Measurements from ENCODE around the gene SERP1. TPM values are rescaled to one million over a fixed set of nuclear protein-coding genes. Genes with fewer than 3 reads are reported as not detected.

Gene SERP1
- total RNA-seq: 20.4 TPM
- long read RNA-seq, transcript SERP1-201 (3 exons, 3,171 nt): major isoform, 42 of 49 reads
- long read RNA-seq, partial matches to known transcripts: 0 of 49 reads
- long read RNA-seq, other reads (novel, unspliced or antisense): 3 of 49 reads

DNA sequence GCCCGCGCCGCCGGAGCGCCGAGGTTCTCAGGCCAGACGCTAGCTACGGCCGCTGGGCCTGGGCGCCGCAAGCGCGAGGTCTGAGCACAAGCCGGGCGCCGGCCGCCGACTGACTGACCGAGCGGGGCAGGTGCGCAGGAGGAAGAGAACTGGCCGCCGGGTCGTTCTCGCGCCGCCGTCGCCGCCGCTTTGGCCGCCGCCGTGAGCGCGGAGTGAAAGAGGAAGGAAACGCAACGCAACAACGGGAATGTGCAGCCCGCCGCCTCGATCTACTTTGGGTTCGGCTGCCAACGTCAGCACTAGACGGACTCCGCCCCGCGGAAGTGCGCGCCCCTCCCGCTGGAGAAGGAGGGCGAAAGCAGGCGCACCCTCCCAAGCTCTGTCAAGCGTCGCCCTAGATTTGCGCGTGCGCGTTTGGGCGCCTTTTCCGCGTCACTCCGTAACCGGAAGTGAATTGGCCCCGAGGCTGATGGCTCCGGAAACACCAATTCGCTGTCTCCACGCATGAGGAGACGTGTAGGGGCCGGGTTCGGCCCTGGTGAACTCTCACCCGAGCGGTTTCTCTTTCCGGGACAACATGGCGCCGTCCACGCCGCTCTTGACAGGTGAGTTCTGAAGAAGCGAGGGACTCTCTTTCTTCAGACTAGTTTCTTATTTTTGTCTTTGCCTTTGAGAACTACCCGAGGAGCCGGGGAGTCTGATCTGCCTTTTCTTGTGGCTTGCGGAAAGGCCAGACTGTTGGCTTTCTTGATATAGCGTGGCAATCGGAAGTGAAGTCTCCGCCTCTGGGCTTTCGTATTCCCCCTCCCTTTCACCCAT is at the start of gene SERP1, which contains the start of gene EIF2A:
Gene SERP1 (minus strand): TSS at position 271 of the 819 bp plus-strand sequence. CDS start 361 bp downstream, outside the sequence.
Gene EIF2A (plus strand): TSS at position 562 of the 819 bp plus-strand sequence. CDS start 16 bp downstream, at position 578.
- H3K27me3 ChIP-seq (ENCODE audit: low read depth): no peaks in the 10 kb centered on the region
- peak within 1 kb of the TSS; percentile 96 for H3K27ac ChIP-seq (replicated peaks)
- peak within 1 kb of the TSS; percentile 85 for H3K4me3 ChIP-seq
- peak; percentile 98 for DNase-seq
- H3K4me1 ChIP-seq: peaks cover 53% of the 10 kb centered on the region
- no peaks in the 10 kb centered on the region for H3K9me3 ChIP-seq (replicated peaks)
- intact Hi-C loops (cut with micrococcal nuclease): loop anchor here (10.0 kb wide), 1 partner anchor 58 kb away; the partner anchor contains the start of gene SELENOT
- TF ChIP-seq, protein P1, sequence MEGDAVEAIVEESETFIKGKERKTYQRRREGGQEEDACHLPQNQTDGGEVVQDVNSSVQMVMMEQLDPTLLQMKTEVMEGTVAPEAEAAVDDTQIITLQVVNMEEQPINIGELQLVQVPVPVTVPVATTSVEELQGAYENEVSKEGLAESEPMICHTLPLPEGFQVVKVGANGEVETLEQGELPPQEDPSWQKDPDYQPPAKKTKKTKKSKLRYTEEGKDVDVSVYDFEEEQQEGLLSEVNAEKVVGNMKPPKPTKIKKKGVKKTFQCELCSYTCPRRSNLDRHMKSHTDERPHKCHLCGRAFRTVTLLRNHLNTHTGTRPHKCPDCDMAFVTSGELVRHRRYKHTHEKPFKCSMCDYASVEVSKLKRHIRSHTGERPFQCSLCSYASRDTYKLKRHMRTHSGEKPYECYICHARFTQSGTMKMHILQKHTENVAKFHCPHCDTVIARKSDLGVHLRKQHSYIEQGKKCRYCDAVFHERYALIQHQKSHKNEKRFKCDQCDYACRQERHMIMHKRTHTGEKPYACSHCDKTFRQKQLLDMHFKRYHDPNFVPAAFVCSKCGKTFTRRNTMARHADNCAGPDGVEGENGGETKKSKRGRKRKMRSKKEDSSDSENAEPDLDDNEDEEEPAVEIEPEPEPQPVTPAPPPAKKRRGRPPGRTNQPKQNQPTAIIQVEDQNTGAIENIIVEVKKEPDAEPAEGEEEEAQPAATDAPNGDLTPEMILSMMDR (IDR thresholded peaks at IDR 0.05; ENCODE audit: borderline replicate concordance): no peak
- H3K36me3 ChIP-seq: peaks cover 29% of the 10 kb centered on the region

DNA sequence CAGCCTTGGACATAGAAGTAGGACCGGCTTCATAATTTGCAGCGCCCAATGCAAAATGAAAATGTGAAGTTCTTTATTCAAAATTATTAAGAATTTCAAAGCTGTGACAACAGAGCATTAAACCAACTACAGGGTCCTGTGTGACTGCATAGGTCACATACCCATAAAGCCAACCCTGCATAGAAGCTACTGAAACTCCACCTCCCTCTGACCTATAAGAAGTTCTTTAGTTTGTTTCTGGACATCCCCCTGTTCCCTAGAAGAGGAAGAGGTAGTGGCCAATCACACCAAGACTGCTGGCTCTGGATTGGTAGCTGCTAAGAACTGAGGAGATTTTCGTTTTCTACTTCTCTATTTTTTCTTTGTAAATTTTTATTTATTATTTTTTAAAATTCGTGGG is 47.9 kb upstream of the SERP1 start:
- Histone ChIP-seq H3K27me3 (ENCODE audit: low read depth) (no peaks in the 10 kb centered on the region), H3K36me3 (no peaks in the 10 kb centered on the region), H3K4me1 (peaks cover 2% of the 10 kb centered on the region), H3K4me3 (no peak overlapping the region), H3K27ac (replicated peaks) (no peak overlapping the region), H3K9me3 (replicated peaks) (no peaks in the 10 kb centered on the region)
- intact Hi-C loops (cut with micrococcal nuclease): no loop called here
- DNase-seq: no peak
- TF ChIP-seq, protein P1 (IDR thresholded peaks at IDR 0.05; ENCODE audit: borderline replicate concordance): no peak

DNA sequence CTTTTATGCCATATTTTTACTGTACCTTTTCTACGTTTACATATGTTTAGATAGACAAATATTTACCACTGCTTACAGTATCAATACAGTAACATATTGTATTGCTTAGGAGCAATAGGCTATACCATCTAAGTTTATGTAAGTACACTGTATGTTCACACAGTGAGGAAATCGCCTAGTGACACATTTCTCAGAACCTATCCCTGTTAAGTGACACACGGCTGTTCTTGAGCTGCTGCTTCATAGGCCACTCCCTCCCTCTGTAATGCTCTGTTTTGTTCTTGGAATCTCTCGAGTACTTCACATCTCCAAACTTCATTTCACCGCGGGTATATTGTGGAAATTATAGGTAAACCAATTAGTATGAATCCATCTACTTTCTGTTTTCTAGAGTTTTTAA is 43.5 kb upstream of the SERP1 start:
- peaks cover 12% of the 10 kb centered on the region for H3K36me3 ChIP-seq
- no peaks in the 10 kb centered on the region for H3K9me3 ChIP-seq (replicated peaks)
- no peak for DNase-seq
- H3K27me3 ChIP-seq (ENCODE audit: low read depth): no peaks in the 10 kb centered on the region
- H3K4me3 ChIP-seq: no peak overlapping the region
- TF ChIP-seq, protein P1 (IDR thresholded peaks at IDR 0.05; ENCODE audit: borderline replicate concordance): no peak
- peaks cover 12% of the 10 kb centered on the region for H3K4me1 ChIP-seq
- intact Hi-C loops (cut with micrococcal nuclease): no loop called here
- H3K27ac ChIP-seq (replicated peaks): no peak overlapping the region

DNA sequence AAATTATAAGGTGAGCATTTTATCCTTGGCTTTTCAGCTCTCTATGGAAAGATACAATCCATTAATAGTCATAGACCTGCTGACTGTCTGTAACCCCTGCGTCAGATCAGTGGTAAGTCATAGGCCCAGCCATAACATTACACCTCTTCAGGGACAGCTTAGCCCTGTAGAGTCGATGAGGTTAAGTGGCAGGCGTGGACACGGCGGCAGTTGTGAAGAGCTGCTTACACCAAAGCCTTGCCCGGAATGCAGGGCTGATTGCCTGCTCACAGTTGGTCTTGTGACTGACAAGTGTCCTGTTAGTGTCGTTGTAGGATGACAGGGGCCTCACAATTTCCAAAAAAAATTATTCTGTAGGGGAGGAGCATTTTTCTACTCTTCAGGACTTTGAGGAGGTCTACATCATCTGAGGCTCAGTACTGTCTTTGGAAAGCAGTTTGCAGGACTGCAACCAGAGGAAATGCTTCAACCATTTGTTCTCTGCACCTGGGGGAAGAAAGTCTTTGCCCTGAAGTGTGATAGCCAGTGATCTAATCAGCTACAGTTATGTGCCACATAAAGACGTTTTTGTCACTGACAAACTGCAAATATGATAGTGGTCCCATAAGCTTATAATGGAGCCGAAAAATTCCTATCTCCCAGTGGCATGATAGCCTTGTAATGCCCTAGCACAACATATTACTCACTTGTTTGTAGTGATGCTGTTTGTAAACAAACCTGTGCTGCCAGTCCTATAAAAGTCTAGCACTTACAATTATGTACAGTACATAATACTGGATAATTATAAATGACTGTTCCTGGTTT is 41.9 kb upstream of the SERP1 start:
- Histone ChIP-seq H3K4me3 (peak overlapping the region; percentile 6), H3K4me1 (peaks cover 12% of the 10 kb centered on the region), H3K27me3 (ENCODE audit: low read depth) (no peaks in the 10 kb centered on the region), H3K9me3 (replicated peaks) (no peaks in the 10 kb centered on the region), H3K27ac (replicated peaks) (peak overlapping the region; percentile 80), H3K36me3 (peaks cover 27% of the 10 kb centered on the region)
- TF ChIP-seq, protein P1 (IDR thresholded peaks at IDR 0.05; ENCODE audit: borderline replicate concordance): no peak
- intact Hi-C loops (cut with micrococcal nuclease): no loop called here
- peak; percentile 51 for DNase-seq

DNA sequence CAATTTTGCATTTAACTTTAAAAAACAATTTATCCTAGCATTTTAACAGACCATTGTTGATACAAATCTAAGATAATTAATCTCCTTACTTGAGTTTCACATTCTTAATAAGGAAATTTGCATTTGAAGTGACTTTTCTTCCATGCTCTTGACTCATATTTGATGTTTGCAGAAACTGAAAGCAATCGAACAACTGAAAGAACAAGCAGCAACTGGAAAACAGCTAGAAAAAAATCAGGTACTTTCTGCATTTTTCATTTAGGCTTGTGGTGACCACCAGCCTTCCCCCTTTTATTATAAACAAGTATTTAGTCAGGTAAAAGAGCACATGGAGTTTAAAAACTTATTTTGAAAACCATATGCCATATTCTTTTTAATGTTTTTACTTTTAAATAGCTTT is 36.7 kb upstream of the SERP1 start:
- Histone ChIP-seq H3K36me3 (peaks cover 67% of the 10 kb centered on the region), H3K27me3 (ENCODE audit: low read depth) (no peaks in the 10 kb centered on the region), H3K4me3 (no peak overlapping the region), H3K9me3 (replicated peaks) (no peaks in the 10 kb centered on the region), H3K27ac (replicated peaks) (no peak overlapping the region), H3K4me1 (peaks cover 12% of the 10 kb centered on the region)
- TF ChIP-seq, protein P1 (IDR thresholded peaks at IDR 0.05; ENCODE audit: borderline replicate concordance): no peak
- DNase-seq: no peak
- intact Hi-C loops (cut with micrococcal nuclease): no loop called here

Data from left ventricle myocardium inferior (tissue), 1 donor.